Non-pigmented ciliary epithelial cell (primary cell): ENCODE measurements around the gene ASMT.
"Not testable (repeated sequence)": the region's sequence is repeated elsewhere in the genome, so short reads cannot be mapped to it uniquely, and the experiment has no call there.

Experiments used
- DNase-seq: peaks from one replicate; pipeline ENCODE4 v3.0.0-alpha.2; 2010; ENCODE audit warnings: low read depth

Gene ASMT

GRCh38 chrX:1652011-1652811 is 37.4 kb downstream of the ASMT start:
- DNase-seq: not testable (repeated sequence)

GRCh38 chrX:1656379-1656778 is 41.5 kb downstream of the ASMT start:
- no peak for DNase-seq

GRCh38 chrX:1657367-1658070 is 42.7 kb downstream of the ASMT start:
- DNase-seq: no peak

GRCh38 chrX:1658071-1658491 is 43.2 kb downstream of the ASMT start:
- no peak for DNase-seq

GRCh38 chrX:1659664-1660461 is 45.0 kb downstream of the ASMT start:
- no peak for DNase-seq

- no peak for DNase-seq
Observed at GRCh38 chrX:1661048-1661921, 46.4 kb downstream of the ASMT start.

GRCh38 chrX:1661922-1662221 is 47.0 kb downstream of the ASMT start:
- DNase-seq: no peak

GRCh38 chrX:1667566-1667965 is 52.7 kb downstream of the ASMT start:
- DNase-seq: no peak

DNA sequence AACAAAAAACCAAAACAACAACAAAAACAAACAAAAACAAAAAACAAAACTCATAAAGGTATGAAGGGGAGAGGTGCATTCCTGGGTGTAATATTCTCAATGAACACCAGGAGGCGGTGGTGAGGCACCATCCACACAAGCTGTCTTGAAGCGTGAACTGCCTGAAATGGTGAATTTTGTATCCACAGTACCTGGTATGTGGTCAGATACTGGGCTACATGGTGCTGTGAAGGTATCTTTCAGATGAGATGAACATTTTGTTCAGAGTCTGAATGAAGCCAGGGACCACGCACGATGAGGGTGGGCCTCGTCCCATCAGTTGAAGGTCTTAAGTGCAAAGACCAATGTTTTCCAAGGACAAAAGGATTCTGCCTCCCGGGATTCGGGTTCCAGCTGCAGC is 58.5 kb downstream of the ASMT start:
- DNase-seq: no peak

GRCh38 chrX:1676866-1677265 is 62.0 kb downstream of the ASMT start:
- DNase-seq: no peak

GRCh38 chrX:1679238-1679637 is 64.4 kb downstream of the ASMT start:
- no peak for DNase-seq

- DNase-seq: no peak
Observed at GRCh38 chrX:1681439-1681838, 66.6 kb downstream of the ASMT start.

DNA sequence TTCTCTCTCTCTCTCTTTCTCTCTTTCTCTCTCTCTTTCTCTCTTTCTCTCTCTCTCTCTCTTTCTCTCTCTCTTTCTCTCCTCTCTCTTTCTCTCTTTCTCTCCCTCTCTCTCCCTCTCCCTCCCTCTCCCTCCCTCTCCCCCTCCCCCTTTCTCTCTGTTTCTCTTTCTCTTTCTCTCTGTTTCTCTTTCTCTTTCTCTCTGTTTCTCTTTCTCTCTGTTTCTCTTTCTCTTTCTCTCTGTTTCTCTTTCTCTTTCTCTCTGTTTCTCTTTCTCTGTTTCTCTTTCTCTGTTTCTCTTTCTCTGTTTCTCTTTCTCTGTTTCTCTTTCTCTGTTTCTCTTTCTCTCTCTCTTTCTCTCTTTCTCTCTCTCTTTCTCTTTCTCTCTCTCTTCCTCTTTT is 67.0 kb downstream of the ASMT start:
- not testable (repeated sequence) for DNase-seq

GRCh38 chrX:1682501-1682900 is 67.6 kb downstream of the ASMT start:
- DNase-seq: not testable (repeated sequence)

DNA sequence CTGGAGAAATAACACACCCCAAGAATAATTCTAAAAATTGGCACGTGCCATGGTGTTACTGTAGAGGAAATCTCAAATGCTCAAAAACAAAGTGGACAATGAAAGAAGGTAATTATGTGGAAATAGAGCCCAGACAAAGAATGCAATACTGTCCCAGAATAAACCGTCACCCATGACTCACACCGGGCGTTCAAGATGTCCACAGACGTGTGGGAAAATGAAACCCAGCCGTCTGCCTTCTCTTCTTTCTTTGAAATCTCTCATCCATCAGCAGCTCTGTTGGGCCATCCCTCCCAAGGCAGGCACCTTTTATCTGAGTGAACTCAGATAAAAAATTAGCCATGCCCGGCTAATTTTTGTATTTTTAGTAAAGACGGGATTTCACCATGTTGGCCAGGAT is 70.0 kb downstream of the ASMT start:
- DNase-seq: not testable (repeated sequence)

DNA sequence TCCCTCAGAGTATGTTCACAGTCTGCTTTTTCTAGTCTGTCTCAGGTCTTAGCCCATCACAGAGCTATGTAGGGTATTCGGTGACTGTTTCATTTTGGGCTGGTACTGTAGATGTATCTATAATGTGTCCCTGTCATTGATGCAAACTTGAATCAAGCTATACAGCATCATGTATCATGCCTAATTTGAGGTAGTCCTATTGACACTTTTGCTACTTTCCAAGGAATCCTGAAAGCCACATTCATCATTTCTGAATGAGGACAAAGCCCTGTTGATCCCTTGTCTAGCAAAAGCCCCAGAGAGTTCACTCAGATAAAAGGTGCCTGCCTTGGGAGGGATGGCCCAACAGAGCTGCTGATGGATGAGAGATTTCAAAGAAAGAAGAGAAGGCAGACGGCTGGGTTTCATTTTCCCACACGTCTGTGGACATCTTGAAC is 70.6 kb downstream of the ASMT start:
- DNase-seq: not testable (repeated sequence)

GRCh38 chrX:1686642-1687041 is 71.8 kb downstream of the ASMT start:
- no peak for DNase-seq
